SK-N-MC (cell line): ENCODE data around the gene CHD9.

Experiments used
- EZH2 ChIP-seq: fragments of 200-600 bp; sonication (generic); IDR thresholded peaks from one replicate; pipeline ENCODE4 v1.6.1; 2017; ENCODE audit warnings: antibody characterized with exemption
- FOXP2 ChIP-seq: optimal IDR thresholded peaks from 2 replicates; pipeline ENCODE3; 2011; ENCODE audit warnings: mild to moderate bottlenecking, moderate library complexity; ENCODE audit not compliant: insufficient read depth; ENCODE audit errors: extremely low read length, control extremely low read depth
- POLR2AphosphoS5 ChIP-seq: IDR thresholded peaks from 2 replicates; pipeline ENCODE4 v1.6.1; 2012; ENCODE audit warnings: mild to moderate bottlenecking, low read depth, low read length, borderline replicate concordance

DNA sequence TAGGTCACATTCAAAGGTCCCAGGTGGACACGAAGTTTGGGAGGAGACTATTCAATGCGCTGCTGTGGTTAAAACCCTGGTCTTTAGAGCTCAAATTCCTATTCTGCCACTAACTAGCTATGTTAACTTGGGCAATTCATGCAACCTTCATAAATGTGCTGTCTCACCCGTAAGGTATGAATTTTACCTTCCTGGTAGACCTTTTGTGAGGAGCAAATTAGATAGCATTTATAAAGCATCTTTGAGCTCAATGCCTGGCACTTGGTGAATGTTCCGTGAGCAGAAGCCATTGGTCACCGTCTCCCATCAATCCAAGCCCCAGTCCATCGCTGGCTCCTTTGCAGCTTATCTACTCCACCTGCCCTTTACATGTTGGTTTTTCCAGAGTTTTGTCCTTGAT is 18.7 kb upstream of the CHD9 start:
- TF ChIP-seq EZH2 (no peak), POLR2AphosphoS5 (no peak), FOXP2 (no peak)
